DMS114 treated with DMSO at 0.1 percent for 48 hours (cell line): ENCODE measurements around the gene FKBP1B.
A peak's percentile ranks its signal among the peaks of the same experiment; 100 is the strongest.
"Not testable (repeated sequence)": the region's sequence is repeated elsewhere in the genome, so short reads cannot be mapped to it uniquely, and the experiment has no call there.

Experiments
- DNase-seq: peaks from one replicate; lab custom pipeline; 2025; ENCODE audit not compliant: unreplicated experiment; lab: John Stamatoyannopoulos, UW

The FKBP1B gene

GRCh38 chr2:24022324-24022974 lies 27.1 kb upstream of the FKBP1B start:
- DNase-seq: no peak

GRCh38 chr2:24022975-24023575 lies 26.5 kb upstream of the FKBP1B start:
- no peak for DNase-seq

GRCh38 chr2:24024018-24024417 lies 25.5 kb upstream of the FKBP1B start:
- DNase-seq: no peak

- no peak for DNase-seq
These were observed 24.4 kb upstream of the FKBP1B start for GRCh38 chr2:24024996-24025663.

- no peak for DNase-seq
These were observed 23.3 kb upstream of the FKBP1B start for GRCh38 chr2:24026233-24026632.

- DNase-seq: no peak
These were observed 10.6 kb upstream of the FKBP1B start for GRCh38 chr2:24038786-24039499.

- DNase-seq: no peak
These were observed 9.0 kb upstream of the FKBP1B start for GRCh38 chr2:24040511-24040910.

GRCh38 chr2:24043133-24043532 lies 6.4 kb upstream of the FKBP1B start:
- not testable (repeated sequence) for DNase-seq

GRCh38 chr2:24045511-24046508 lies 3.7 kb upstream of the FKBP1B start:
- DNase-seq: no peak

GRCh38 chr2:24046599-24046929 lies 3.0 kb upstream of the FKBP1B start:
- no peak for DNase-seq

GRCh38 chr2:24046930-24047702 lies 2.4 kb upstream of the FKBP1B start, which contains the start of gene WDCP:
TSS of gene WDCP (minus strand) at chr2:24047391. CDS start at chr2:24039494, 7,897 bp downstream.
- DNase-seq: peak; percentile 99

- no peak for DNase-seq
These were observed 1.9 kb upstream of the FKBP1B start for GRCh38 chr2:24047703-24048033.

GRCh38 chr2:24048769-24049484 lies 614 bp upstream of the FKBP1B start:
- no peak for DNase-seq

GRCh38 chr2:24050041-24050979 lies 769 bp downstream of the FKBP1B start:
- no peak for DNase-seq

- no peak for DNase-seq
These were observed 2.3 kb downstream of the FKBP1B start for GRCh38 chr2:24051833-24052232.

- no peak for DNase-seq
These were observed 3.4 kb downstream of the FKBP1B start for GRCh38 chr2:24052951-24053350.

GRCh38 chr2:24054366-24055010 lies 4.9 kb downstream of the FKBP1B start:
- DNase-seq: no peak

- no peak for DNase-seq
These were observed 6.2 kb downstream of the FKBP1B start for GRCh38 chr2:24055750-24056149.
